Chondrocyte (in vitro differentiated cells): ENCODE results near the gene CDC42EP1. TPM values are rescaled to one million over a fixed set of nuclear protein-coding genes. Genes with fewer than 3 reads are reported as not detected.

Experiments
- DNase-seq: peaks from one replicate; pipeline ENCODE4 v3.0.0; 2021; ENCODE audit warnings: mixed read lengths, low spot score
- H3K27ac Mint-ChIP-seq: one replicate; pipeline ENCODE4 v1.8.0; 2021; ENCODE audit warnings: mild to moderate bottlenecking, moderate library complexity, mixed read lengths; ENCODE audit not compliant: unreplicated experiment
- H3K27me3 Mint-ChIP-seq: 2 replicates; pipeline ENCODE4 v1.8.0; 2021; ENCODE audit warnings: low read depth, mixed read lengths
- H3K36me3 Mint-ChIP-seq: 2 replicates; pipeline ENCODE4 v1.8.0; 2021; ENCODE audit warnings: low read depth, mixed read lengths
- H3K4me1 Mint-ChIP-seq: 2 replicates; pipeline ENCODE4 v1.8.0; 2021; ENCODE audit warnings: low read depth, mild to moderate bottlenecking, mixed read lengths
- H3K4me3 Mint-ChIP-seq: one replicate; pipeline ENCODE4 v1.8.0; 2021; ENCODE audit warnings: mild to moderate bottlenecking, moderate library complexity, mixed read lengths; ENCODE audit not compliant: unreplicated experiment
- H3K9me3 Mint-ChIP-seq: 2 replicates; pipeline ENCODE4 v1.8.0; 2021; ENCODE audit warnings: low read depth, mixed read lengths
- total RNA-seq: library from RNA; stranded (reverse); gene quantifications from 3 replicates; pipeline ENCODE4 v1.2.1, GENCODE V29; 2021
- TF ChIP-seq, protein P1 (sequence below): fragments of 200-600 bp; sonication (generic); IDR thresholded peaks from 2 replicates; pipeline ENCODE4 v1.5.0; 2021; ENCODE audit warnings: antibody characterized with exemption, mild to moderate bottlenecking, moderate library complexity

CDC42EP1 gene
- total RNA-seq, 1 donor from 2014 or later: 155 TPM

DNA sequence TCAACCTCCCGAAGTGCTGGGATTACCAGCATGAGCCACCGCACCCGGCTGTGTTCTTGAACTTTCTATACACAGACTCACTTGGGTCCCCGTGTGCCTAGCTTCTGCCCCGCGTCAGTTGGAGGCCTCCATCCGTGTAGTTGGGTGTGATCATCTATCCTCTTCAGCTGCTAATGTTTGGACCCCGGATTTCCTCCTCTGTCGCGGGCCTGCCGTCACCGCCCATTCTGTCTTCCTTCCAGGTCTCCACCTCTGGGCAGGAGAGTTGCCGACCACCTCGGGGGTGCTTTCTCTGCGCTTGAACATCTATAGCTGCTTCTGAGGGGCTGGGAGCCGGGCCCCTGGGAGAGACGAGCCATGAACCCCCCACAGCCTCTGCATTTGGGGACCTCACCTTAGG lies 5.5 kb downstream of the CDC42EP1 start:
- no peak for DNase-seq
- TF ChIP-seq, protein P1, sequence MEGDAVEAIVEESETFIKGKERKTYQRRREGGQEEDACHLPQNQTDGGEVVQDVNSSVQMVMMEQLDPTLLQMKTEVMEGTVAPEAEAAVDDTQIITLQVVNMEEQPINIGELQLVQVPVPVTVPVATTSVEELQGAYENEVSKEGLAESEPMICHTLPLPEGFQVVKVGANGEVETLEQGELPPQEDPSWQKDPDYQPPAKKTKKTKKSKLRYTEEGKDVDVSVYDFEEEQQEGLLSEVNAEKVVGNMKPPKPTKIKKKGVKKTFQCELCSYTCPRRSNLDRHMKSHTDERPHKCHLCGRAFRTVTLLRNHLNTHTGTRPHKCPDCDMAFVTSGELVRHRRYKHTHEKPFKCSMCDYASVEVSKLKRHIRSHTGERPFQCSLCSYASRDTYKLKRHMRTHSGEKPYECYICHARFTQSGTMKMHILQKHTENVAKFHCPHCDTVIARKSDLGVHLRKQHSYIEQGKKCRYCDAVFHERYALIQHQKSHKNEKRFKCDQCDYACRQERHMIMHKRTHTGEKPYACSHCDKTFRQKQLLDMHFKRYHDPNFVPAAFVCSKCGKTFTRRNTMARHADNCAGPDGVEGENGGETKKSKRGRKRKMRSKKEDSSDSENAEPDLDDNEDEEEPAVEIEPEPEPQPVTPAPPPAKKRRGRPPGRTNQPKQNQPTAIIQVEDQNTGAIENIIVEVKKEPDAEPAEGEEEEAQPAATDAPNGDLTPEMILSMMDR: no peak
- peaks cover 24% of the 10 kb centered on the region for H3K36me3 Mint-ChIP-seq
- no peak overlapping the region for H3K4me3 Mint-ChIP-seq
- peak overlapping the region; percentile 75 for H3K27ac Mint-ChIP-seq
- H3K9me3 Mint-ChIP-seq: no peaks in the 10 kb centered on the region
- peaks cover 68% of the 10 kb centered on the region for H3K4me1 Mint-ChIP-seq
- no peaks in the 10 kb centered on the region for H3K27me3 Mint-ChIP-seq

- peaks cover 24% of the 10 kb centered on the region for H3K36me3 Mint-ChIP-seq
- H3K27ac Mint-ChIP-seq: no peak overlapping the region
- H3K9me3 Mint-ChIP-seq: no peaks in the 10 kb centered on the region
- no peak for DNase-seq
- TF ChIP-seq, protein P1: no peak
- H3K4me1 Mint-ChIP-seq: peaks cover 71% of the 10 kb centered on the region
- H3K4me3 Mint-ChIP-seq: no peak overlapping the region
- H3K27me3 Mint-ChIP-seq: no peaks in the 10 kb centered on the region
Observed at GRCh38 chr22:37566329-37566837, 6.1 kb downstream of the CDC42EP1 start.

DNA sequence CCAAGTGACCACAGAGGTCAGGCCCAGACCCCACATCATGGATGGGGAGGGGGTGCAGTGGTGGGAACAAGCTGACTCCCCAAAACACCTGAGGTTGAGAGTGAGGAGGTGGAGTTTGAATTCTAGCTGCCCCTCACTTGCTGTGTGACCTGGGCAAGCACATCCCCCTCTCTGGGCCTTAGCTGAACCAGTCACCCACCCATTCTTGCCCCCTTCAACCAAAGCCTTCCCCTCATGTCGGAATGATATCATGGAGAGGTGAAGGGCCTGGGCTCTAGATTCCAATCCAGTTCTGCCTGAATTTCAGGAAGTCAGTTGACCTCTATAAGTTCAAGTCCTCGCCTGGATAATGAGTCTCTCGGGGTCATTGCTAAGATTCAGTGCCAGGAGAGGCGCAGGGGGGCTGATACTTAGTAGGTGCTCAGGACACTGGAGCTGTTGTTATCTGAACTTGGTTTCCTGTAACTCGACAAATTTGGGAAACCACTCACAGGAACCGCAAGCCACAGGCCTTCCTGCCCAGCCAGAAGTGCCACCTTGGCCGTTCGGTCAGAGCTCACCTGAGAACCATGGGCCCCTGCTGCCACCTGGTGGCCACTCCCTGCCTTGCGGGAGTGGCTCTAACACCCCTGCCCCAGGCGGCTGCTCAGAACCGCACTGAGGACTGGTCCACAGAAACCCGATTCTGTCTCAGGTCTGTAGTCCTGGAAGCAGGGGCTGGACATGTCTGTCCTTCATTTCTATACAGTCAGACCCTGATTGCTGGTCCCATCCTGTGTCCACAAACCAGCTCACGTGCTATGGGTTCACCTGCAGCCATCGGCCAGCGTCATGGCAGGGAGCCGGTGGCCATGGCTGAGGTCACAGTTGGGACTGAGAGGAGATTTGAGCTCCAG lies 6.9 kb downstream of the CDC42EP1 start:
- Mint-ChIP-seq H3K4me3 (no peak overlapping the region), H3K27ac (peak overlapping the region; percentile 66), H3K4me1 (peaks cover 69% of the 10 kb centered on the region), H3K36me3 (peaks cover 22% of the 10 kb centered on the region), H3K9me3 (no peaks in the 10 kb centered on the region), H3K27me3 (no peaks in the 10 kb centered on the region)
- TF ChIP-seq, protein P1: peak; percentile 89
- DNase-seq: no peak

DNA sequence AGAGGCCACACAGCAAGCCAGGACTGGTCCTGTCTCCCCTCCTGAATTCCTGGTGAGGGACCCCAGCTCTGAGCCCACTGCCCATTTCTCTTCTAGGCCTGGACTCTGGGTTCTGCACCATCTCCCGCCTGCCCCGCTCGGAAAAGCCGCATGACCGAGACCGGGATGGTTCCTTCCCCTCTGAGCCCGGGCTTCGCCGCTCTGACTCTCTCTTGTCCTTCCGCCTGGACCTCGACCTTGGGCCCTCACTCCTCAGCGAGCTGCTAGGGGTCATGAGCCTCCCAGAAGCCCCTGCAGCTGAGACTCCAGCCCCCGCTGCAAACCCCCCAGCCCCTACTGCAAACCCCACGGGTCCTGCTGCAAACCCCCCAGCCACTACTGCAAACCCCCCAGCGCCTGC lies 7.7 kb downstream of the CDC42EP1 start:
- H3K36me3 Mint-ChIP-seq: peaks cover 22% of the 10 kb centered on the region
- no peak for DNase-seq
- TF ChIP-seq, protein P1: no peak
- H3K4me3 Mint-ChIP-seq: no peak overlapping the region
- no peak overlapping the region for H3K27ac Mint-ChIP-seq
- peaks cover 60% of the 10 kb centered on the region for H3K4me1 Mint-ChIP-seq
- no peaks in the 10 kb centered on the region for H3K9me3 Mint-ChIP-seq
- no peaks in the 10 kb centered on the region for H3K27me3 Mint-ChIP-seq

DNA sequence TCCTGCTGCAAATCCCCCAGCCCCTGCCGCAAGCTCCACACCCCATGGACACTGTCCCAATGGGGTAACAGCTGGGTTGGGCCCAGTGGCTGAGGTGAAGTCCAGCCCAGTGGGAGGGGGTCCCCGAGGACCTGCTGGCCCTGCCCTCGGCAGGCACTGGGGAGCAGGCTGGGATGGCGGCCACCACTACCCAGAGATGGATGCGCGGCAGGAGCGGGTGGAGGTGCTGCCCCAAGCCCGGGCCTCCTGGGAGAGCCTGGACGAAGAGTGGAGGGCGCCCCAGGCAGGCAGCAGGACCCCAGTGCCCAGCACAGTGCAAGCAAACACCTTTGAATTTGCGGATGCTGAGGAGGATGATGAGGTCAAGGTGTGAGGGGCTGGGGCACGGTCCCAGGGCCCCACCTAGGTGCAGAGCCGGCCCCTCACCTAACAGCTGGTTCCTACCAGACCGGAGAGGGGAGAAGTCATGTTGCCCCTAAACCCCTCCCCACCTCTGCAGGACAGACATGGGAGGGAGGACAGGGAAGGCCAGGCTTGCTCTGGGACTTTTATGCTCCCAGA lies 8.2 kb downstream of the CDC42EP1 start:
- Mint-ChIP-seq H3K36me3 (peaks cover 20% of the 10 kb centered on the region), H3K4me3 (no peak overlapping the region), H3K9me3 (no peaks in the 10 kb centered on the region), H3K4me1 (peaks cover 57% of the 10 kb centered on the region), H3K27me3 (no peaks in the 10 kb centered on the region), H3K27ac (no peak overlapping the region)
- no peak for DNase-seq
- TF ChIP-seq, protein P1: no peak
